Measurements from ENCODE around the gene GAS6.

The GAS6 gene

GRCh38 chr13:113897966-113898365, 34.1 kb upstream of the GAS6 start:
- no peak for TF ChIP-seq OSR2 (tag by site-specific recombination; IDR thresholded peaks at IDR 0.05)
- no peak for TF ChIP-seq ZNF23 (tag by site-specific recombination; IDR thresholded peaks at IDR 0.05; ENCODE audit: borderline replicate concordance)
- TF ChIP-seq ZBTB7A (tag by site-specific recombination; IDR thresholded peaks at IDR 0.05; ENCODE audit: low read depth) = no peak
- TF ChIP-seq ZNF404 (tag by site-specific recombination; IDR thresholded peaks at IDR 0.05) = no peak
- no peak for TF ChIP-seq ZNF391 (tag by site-specific recombination; IDR thresholded peaks at IDR 0.05; ENCODE audit: borderline replicate concordance, low read depth)
- TF ChIP-seq ZNF114 (tag by site-specific recombination; IDR thresholded peaks at IDR 0.05) = no peak
- TF ChIP-seq ZNF169 (tag by site-specific recombination; IDR thresholded peaks at IDR 0.05) = no peak
- no peak for TF ChIP-seq ZNF18 (tag by site-specific recombination; IDR thresholded peaks at IDR 0.05)
- TF ChIP-seq ZNF510 (tag by site-specific recombination; IDR thresholded peaks at IDR 0.05; ENCODE audit: insufficient replicate concordance) = no peak
- TF ChIP-seq ZNF248 (tag by site-specific recombination; IDR thresholded peaks at IDR 0.05) = no peak
- no peak for TF ChIP-seq PRDM6 (tag by site-specific recombination; IDR thresholded peaks at IDR 0.05)
- no peak for TF ChIP-seq GFI1B (tag by site-specific recombination; IDR thresholded peaks at IDR 0.05)
- no peak for TF ChIP-seq YY1 (tag by site-specific recombination; IDR thresholded peaks at IDR 0.05)
- TF ChIP-seq SALL2 (tag by site-specific recombination; IDR thresholded peaks at IDR 0.05; ENCODE audit: borderline replicate concordance) = no peak
- no peak for TF ChIP-seq PRDM2 (tag by site-specific recombination; IDR thresholded peaks at IDR 0.05; ENCODE audit: borderline replicate concordance)
- no peak for TF ChIP-seq ZNF112 (tag by site-specific recombination; IDR thresholded peaks at IDR 0.05)
- TF ChIP-seq ZNF16 (tag by site-specific recombination; IDR thresholded peaks at IDR 0.05; ENCODE audit: low read depth) = no peak
- Histone ChIP-seq H3K36me3 (ENCODE audit: control insufficient read depth in 2 of 2, insufficient read depth in 1 of 2, low read length in 2 of 2) (no peaks in the 10 kb centered on the region), H3K9me3 (ENCODE audit: control insufficient read depth, insufficient read depth, low read depth, low read length) (no peaks in the 10 kb centered on the region), H3K4me1 (ENCODE audit: control insufficient read depth, insufficient read depth, low read length) (no peaks in the 10 kb centered on the region), H3K4me3 (ENCODE audit: low read depth, low read length) (no peak overlapping the region), H3K27ac (ENCODE audit: extremely low read depth, low read depth, low read length) (no peak overlapping the region)
- POLR2A ChIA-PET = no interaction called here
- CTCF ChIA-PET = no interaction called here

GRCh38 chr13:113897161-113897560, 33.3 kb upstream of the GAS6 start:
- H3K4me1 ChIP-seq (ENCODE audit: control insufficient read depth, insufficient read depth, low read length) = no peaks in the 10 kb centered on the region
- CTCF ChIA-PET = no interaction called here
- H3K27ac ChIP-seq (ENCODE audit: extremely low read depth, low read depth, low read length) = no peak overlapping the region
- H3K36me3 ChIP-seq (ENCODE audit: control insufficient read depth in 2 of 2, insufficient read depth in 1 of 2, low read length in 2 of 2) = no peaks in the 10 kb centered on the region
- POLR2A ChIA-PET = no interaction called here
- H3K4me3 ChIP-seq (ENCODE audit: low read depth, low read length) = no peak overlapping the region
- no peaks in the 10 kb centered on the region for H3K9me3 ChIP-seq (ENCODE audit: control insufficient read depth, insufficient read depth, low read depth, low read length)
- TF ChIP-seq ZNF114 (tag by site-specific recombination; IDR thresholded peaks at IDR 0.05) (no peak), ZNF473 (tag by site-specific recombination; IDR thresholded peaks at IDR 0.05) (no peak), BCL11B (tag by site-specific recombination; IDR thresholded peaks at IDR 0.05; ENCODE audit: low read depth) (no peak), ZNF416 (tag by site-specific recombination; IDR thresholded peaks at IDR 0.05) (no peak), ZSCAN30 (tag by site-specific recombination; IDR thresholded peaks at IDR 0.05) (no peak), ZNF555 (tag by site-specific recombination; conservative IDR thresholded peaks at IDR 0.05) (no peak), ZFP3 (tag by site-specific recombination; IDR thresholded peaks at IDR 0.05; ENCODE audit: low read depth) (no peak), ZBTB11 (tag by site-specific recombination; conservative IDR thresholded peaks at IDR 0.05; ENCODE audit: low read depth) (no peak)

Data from HEK293 (cell line).